Measurements from ENCODE around the gene ITPK1. TPM values are rescaled to one million over a fixed set of nuclear protein-coding genes. Genes with fewer than 3 reads are reported as not detected.

ITPK1 gene
- total and polyA plus RNA-seq, 5 donors from 2014 or later, result 19.5 to 54.1 (median 22.1) TPM

DNA sequence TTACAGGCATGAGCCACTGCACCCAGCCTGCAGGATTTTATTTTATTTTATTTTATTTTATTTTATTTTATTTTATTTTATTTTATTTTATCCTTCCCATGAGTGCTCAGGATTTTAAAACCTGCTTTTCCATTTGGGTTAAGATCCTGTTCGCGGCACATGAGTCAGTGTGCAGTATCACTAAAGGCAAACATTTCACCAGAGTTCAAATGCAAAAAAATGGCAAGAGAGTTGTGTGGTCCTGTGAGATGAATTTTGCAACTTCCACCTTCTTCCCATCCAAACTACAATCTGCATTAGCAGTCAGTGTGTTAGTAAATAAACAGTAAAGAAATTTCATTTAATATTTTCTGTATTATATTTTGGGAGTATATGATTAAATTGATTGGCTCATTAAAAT lies 39.9 kb upstream of the ITPK1 start:
- Histone ChIP-seq H3K4me3 (ENCODE audit: low read depth, low read length) (no peak overlapping the region), H3K9me3 (ENCODE audit: control insufficient read depth in 2 of 2, low read length in 2 of 2) (no peaks in the 10 kb centered on the region), H3K27ac (ENCODE audit: insufficient read depth, low read length, poor library complexity, severe bottlenecking) (no peak overlapping the region), H3K4me1 (ENCODE audit: control insufficient read depth, insufficient read depth, low read length, poor library complexity, severe bottlenecking) (no peaks in the 10 kb centered on the region), H3K36me3 (ENCODE audit: control insufficient read depth, insufficient read depth, low read length) (no peaks in the 10 kb centered on the region), H3K27me3 (ENCODE audit: control insufficient read depth, insufficient read depth, low read length) (no peaks in the 10 kb centered on the region)
- no peaks in the 10 kb centered on the region for H3K9me3 Mint-ChIP-seq
- H3K27me3 Mint-ChIP-seq, result peaks cover 6% of the 10 kb centered on the region
- peaks cover 0 to 10% (median 0%) of the 10 kb centered on the region in 4 donors for H3K4me1 Mint-ChIP-seq
- no peaks in the 10 kb centered on the region for H3K36me3 Mint-ChIP-seq
- no peak overlapping the region for H3K27ac Mint-ChIP-seq
- DNase-seq (no peak), ATAC-seq (ENCODE audit: low read depth in 2 of 2) (no peak)
- no peak overlapping the region for H3K4me3 Mint-ChIP-seq

DNA sequence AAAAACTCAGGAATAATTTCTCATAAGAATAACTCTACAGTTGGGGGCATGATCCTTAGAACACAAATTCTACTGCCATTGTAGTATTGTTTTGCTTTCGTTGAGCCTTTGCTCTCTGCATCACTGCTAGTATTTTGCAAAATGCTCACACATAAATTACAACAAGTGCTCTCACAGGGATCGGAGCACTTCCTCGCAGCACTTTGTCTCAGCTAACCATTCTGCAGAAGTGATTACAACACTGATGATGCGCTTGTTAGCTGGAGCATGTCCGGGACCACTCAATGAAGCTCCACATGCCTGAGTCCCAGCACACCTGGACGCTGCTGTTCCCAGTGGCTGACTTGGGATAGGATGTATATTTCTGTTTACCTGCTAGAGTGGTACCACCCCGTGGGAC lies 37.4 kb upstream of the ITPK1 start:
- Histone ChIP-seq H3K9me3 (ENCODE audit: control insufficient read depth in 2 of 2, low read length in 2 of 2) (no peaks in the 10 kb centered on the region), H3K27me3 (ENCODE audit: control insufficient read depth, insufficient read depth, low read length) (peaks cover 2% of the 10 kb centered on the region), H3K36me3 (ENCODE audit: control insufficient read depth, insufficient read depth, low read length) (no peaks in the 10 kb centered on the region), H3K4me1 (ENCODE audit: control insufficient read depth, insufficient read depth, low read length, poor library complexity, severe bottlenecking) (no peaks in the 10 kb centered on the region), H3K4me3 (ENCODE audit: low read depth, low read length) (no peak overlapping the region), H3K27ac (ENCODE audit: insufficient read depth, low read length, poor library complexity, severe bottlenecking) (no peak overlapping the region)
- no peak overlapping the region for H3K27ac Mint-ChIP-seq
- no peak for ATAC-seq (ENCODE audit: low read depth in 2 of 2)
- no peak overlapping the region for H3K4me3 Mint-ChIP-seq
- H3K9me3 Mint-ChIP-seq, result no peaks in the 10 kb centered on the region
- peaks cover 6% of the 10 kb centered on the region for H3K27me3 Mint-ChIP-seq
- H3K36me3 Mint-ChIP-seq, result no peaks in the 10 kb centered on the region
- peaks cover 0 to 10% (median 0%) of the 10 kb centered on the region in 4 donors for H3K4me1 Mint-ChIP-seq
- DNase-seq, result no peak

DNA sequence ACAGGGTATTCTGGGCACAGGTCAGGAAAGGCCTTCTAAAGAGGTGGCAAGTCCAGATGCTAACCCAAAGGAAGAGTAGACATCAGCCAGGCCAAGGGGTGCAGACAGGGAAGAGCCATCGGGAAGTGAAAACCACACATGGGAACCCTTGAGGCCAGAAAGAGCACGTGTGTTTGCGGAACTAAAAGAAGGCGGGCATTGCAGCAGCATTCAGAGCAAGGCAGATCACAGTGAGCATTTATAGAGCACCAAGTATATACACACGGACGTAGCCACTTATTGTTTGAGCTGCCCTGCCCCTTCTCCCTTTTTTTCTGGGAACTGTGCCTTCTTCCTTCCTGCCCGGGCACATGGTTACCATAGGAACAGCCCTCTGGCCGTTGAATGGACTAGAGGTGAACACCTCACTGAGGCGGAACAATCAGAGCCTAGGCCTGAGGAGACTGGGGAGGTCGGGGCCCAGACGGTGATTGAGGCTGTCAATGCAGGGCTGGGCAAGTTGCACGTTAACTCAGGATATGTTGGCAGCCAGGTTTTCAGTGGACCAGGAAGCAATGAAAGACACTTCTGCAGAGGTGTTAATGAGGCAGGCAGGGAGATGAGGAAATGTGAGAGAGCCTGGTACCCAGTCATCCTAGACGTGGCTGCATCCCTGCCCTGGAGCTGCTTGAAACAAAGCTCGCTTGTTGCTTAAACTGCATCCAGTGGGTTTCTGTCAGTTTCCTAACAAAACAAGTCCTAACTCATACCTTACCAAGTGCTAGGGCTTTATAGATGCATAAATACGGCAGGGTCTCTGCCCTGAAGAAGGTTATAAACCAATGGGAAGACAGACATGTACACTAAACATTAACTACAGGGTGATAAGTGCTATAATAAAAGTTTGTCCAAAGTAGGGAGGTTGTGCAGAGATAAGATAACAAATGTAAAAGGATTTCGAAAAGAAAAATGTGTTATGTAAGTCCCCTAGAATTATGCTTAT lies 34.8 kb upstream of the ITPK1 start:
- ATAC-seq (ENCODE audit: low read depth in 2 of 2) (no peak), DNase-seq (peak in 1 of 3 donors; percentile 64)
- Mint-ChIP-seq H3K9me3 (no peaks in the 10 kb centered on the region), H3K27ac (no peak overlapping the region), H3K4me3 (no peak overlapping the region), H3K27me3 (peaks cover 9% of the 10 kb centered on the region), H3K4me1 (no peaks in the 10 kb centered on the region), H3K36me3 (no peaks in the 10 kb centered on the region)
- Histone ChIP-seq H3K4me3 (ENCODE audit: low read depth, low read length) (no peak overlapping the region), H3K4me1 (ENCODE audit: control insufficient read depth, insufficient read depth, low read length, poor library complexity, severe bottlenecking) (no peaks in the 10 kb centered on the region), H3K9me3 (ENCODE audit: control insufficient read depth in 2 of 2, low read length in 2 of 2) (no peaks in the 10 kb centered on the region), H3K27ac (ENCODE audit: insufficient read depth, low read length, poor library complexity, severe bottlenecking) (no peak overlapping the region), H3K36me3 (ENCODE audit: control insufficient read depth, insufficient read depth, low read length) (no peaks in the 10 kb centered on the region), H3K27me3 (ENCODE audit: control insufficient read depth, insufficient read depth, low read length) (peaks cover 2% of the 10 kb centered on the region)

DNA sequence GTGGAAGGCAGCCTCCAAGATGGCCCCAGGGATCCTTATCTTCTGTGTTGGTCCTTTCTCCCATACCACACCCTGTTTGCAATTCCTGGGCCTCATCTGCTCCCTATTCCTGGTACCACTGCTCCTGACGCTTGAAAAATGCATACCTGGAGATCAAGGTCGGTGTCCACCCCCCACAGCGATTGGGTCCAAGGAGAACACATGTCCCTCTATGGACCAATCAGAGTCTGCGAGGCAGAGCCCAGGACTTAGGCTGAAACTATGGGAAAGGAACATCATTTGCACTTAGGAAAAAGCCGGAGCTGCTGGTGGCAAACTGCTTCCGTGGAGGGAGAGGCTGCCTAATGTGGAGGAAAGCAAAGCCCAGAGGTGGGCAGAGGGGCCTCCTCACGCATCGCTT lies 33.3 kb upstream of the ITPK1 start:
- Mint-ChIP-seq H3K4me1 (no peaks in the 10 kb centered on the region), H3K27ac (no peak overlapping the region), H3K27me3 (peaks cover 9% of the 10 kb centered on the region), H3K4me3 (no peak overlapping the region), H3K9me3 (no peaks in the 10 kb centered on the region), H3K36me3 (no peaks in the 10 kb centered on the region)
- no peak for ATAC-seq (ENCODE audit: low read depth in 2 of 2)
- no peaks in the 10 kb centered on the region for H3K9me3 ChIP-seq (ENCODE audit: control insufficient read depth in 2 of 2, low read length in 2 of 2)
- peaks cover 2% of the 10 kb centered on the region for H3K27me3 ChIP-seq (ENCODE audit: control insufficient read depth, insufficient read depth, low read length)
- no peak for DNase-seq
- no peaks in the 10 kb centered on the region for H3K36me3 ChIP-seq (ENCODE audit: control insufficient read depth, insufficient read depth, low read length)
- no peak overlapping the region for H3K27ac ChIP-seq (ENCODE audit: insufficient read depth, low read length, poor library complexity, severe bottlenecking)
- H3K4me1 ChIP-seq (ENCODE audit: control insufficient read depth, insufficient read depth, low read length, poor library complexity, severe bottlenecking), result no peaks in the 10 kb centered on the region
- no peak overlapping the region for H3K4me3 ChIP-seq (ENCODE audit: low read depth, low read length)

- Histone ChIP-seq H3K27me3 (ENCODE audit: control insufficient read depth, insufficient read depth, low read length) (peaks cover 2% of the 10 kb centered on the region), H3K36me3 (ENCODE audit: control insufficient read depth, insufficient read depth, low read length) (no peaks in the 10 kb centered on the region), H3K9me3 (ENCODE audit: control insufficient read depth in 2 of 2, low read length in 2 of 2) (no peaks in the 10 kb centered on the region), H3K4me3 (ENCODE audit: low read depth, low read length) (no peak overlapping the region), H3K27ac (ENCODE audit: insufficient read depth, low read length, poor library complexity, severe bottlenecking) (no peak overlapping the region), H3K4me1 (ENCODE audit: control insufficient read depth, insufficient read depth, low read length, poor library complexity, severe bottlenecking) (no peaks in the 10 kb centered on the region)
- no peaks in the 10 kb centered on the region for H3K36me3 Mint-ChIP-seq
- peaks cover 9% of the 10 kb centered on the region for H3K27me3 Mint-ChIP-seq
- H3K9me3 Mint-ChIP-seq, result no peaks in the 10 kb centered on the region
- H3K27ac Mint-ChIP-seq, result peak overlapping the region in 1 of 3 donors; percentile 42
- ATAC-seq (ENCODE audit: low read depth in 2 of 2) (no peak), DNase-seq (no peak)
- no peak overlapping the region for H3K4me3 Mint-ChIP-seq
- no peaks in the 10 kb centered on the region for H3K4me1 Mint-ChIP-seq
These were observed 30.4 kb upstream of the ITPK1 start for GRCh38 chr14:93146119-93146518.

- Histone ChIP-seq H3K4me1 (ENCODE audit: control insufficient read depth, insufficient read depth, low read length, poor library complexity, severe bottlenecking) (no peaks in the 10 kb centered on the region), H3K9me3 (ENCODE audit: control insufficient read depth in 2 of 2, low read length in 2 of 2) (no peaks in the 10 kb centered on the region), H3K36me3 (ENCODE audit: control insufficient read depth, insufficient read depth, low read length) (no peaks in the 10 kb centered on the region), H3K27ac (ENCODE audit: insufficient read depth, low read length, poor library complexity, severe bottlenecking) (no peak overlapping the region), H3K4me3 (ENCODE audit: low read depth, low read length) (no peak overlapping the region), H3K27me3 (ENCODE audit: control insufficient read depth, insufficient read depth, low read length) (no peaks in the 10 kb centered on the region)
- no peaks in the 10 kb centered on the region for H3K9me3 Mint-ChIP-seq
- H3K36me3 Mint-ChIP-seq, result no peaks in the 10 kb centered on the region
- H3K4me1 Mint-ChIP-seq, result peaks cover 0 to 5% (median 3%) of the 10 kb centered on the region in 4 donors
- DNase-seq (no peak), ATAC-seq (ENCODE audit: low read depth in 2 of 2) (no peak)
- no peak overlapping the region for H3K4me3 Mint-ChIP-seq
- H3K27me3 Mint-ChIP-seq, result peaks cover 15% of the 10 kb centered on the region
- no peak overlapping the region for H3K27ac Mint-ChIP-seq
These were observed 27.3 kb upstream of the ITPK1 start for GRCh38 chr14:93142854-93143652.

GRCh38 chr14:93137864-93138263 lies 22.1 kb upstream of the ITPK1 start:
- DNase-seq (no peak), ATAC-seq (ENCODE audit: low read depth in 2 of 2) (no peak)
- Histone ChIP-seq H3K27ac (ENCODE audit: insufficient read depth, low read length, poor library complexity, severe bottlenecking) (no peak overlapping the region), H3K36me3 (ENCODE audit: control insufficient read depth, insufficient read depth, low read length) (no peaks in the 10 kb centered on the region), H3K4me1 (ENCODE audit: control insufficient read depth, insufficient read depth, low read length, poor library complexity, severe bottlenecking) (no peaks in the 10 kb centered on the region), H3K27me3 (ENCODE audit: control insufficient read depth, insufficient read depth, low read length) (no peaks in the 10 kb centered on the region), H3K9me3 (ENCODE audit: control insufficient read depth in 2 of 2, low read length in 2 of 2) (no peaks in the 10 kb centered on the region), H3K4me3 (ENCODE audit: low read depth, low read length) (no peak overlapping the region)
- Mint-ChIP-seq H3K27ac (no peak overlapping the region), H3K9me3 (no peaks in the 10 kb centered on the region), H3K27me3 (peaks cover 13% of the 10 kb centered on the region), H3K36me3 (no peaks in the 10 kb centered on the region), H3K4me1 (peaks cover 0 to 5% (median 3%) of the 10 kb centered on the region in 4 donors), H3K4me3 (no peak overlapping the region)
